WTC11 (cell line): Measurements from ENCODE around the gene SAMD8. TPM values are rescaled to one million over a fixed set of nuclear protein-coding genes. Genes with fewer than 3 reads are reported as not detected.

Experiments
- ATAC-seq: fragments of 200-7000 bp; cut with Tn5 transposase; 2 replicates; pipeline ENCODE4 v1.10.0; 2021; ENCODE audit warnings: mild to moderate bottlenecking, moderate library complexity
- CTCF ChIA-PET: fragments of 300-600 bp; sonication (Branson Sonifier 250); formaldehyde crosslinking; loops from one replicate; lab custom pipeline; 2021; ENCODE audit warnings: antibody characterized with exemption; lab: Charles Lee
- POLR2A ChIA-PET: fragments of 350-600 bp; sonication (Branson Sonifier 250); formaldehyde crosslinking; loops from one replicate; lab custom pipeline; 2021; ENCODE audit warnings: antibody characterized with exemption; lab: Charles Lee
- DNase-seq: peaks from one replicate; pipeline ENCODE4 v3.0.0; 2021; ENCODE audit warnings: low spot score
- H3K27ac Mint-ChIP-seq: 2 replicates; pipeline ENCODE4 v1.8.0; 2021; ENCODE audit warnings: mixed read lengths
- H3K27me3 Mint-ChIP-seq: 2 replicates; pipeline ENCODE4 v1.8.0; 2021; ENCODE audit warnings: low read depth, mild to moderate bottlenecking, moderate library complexity, mixed read lengths
- H3K36me3 Mint-ChIP-seq: 2 replicates; pipeline ENCODE4 v1.8.0; 2021; ENCODE audit warnings: mixed read lengths
- H3K4me1 Mint-ChIP-seq: 2 replicates; pipeline ENCODE4 v1.8.0; 2022; ENCODE audit warnings: mixed read lengths
- H3K4me3 Mint-ChIP-seq: 2 replicates; pipeline ENCODE4 v1.8.0; 2021; ENCODE audit warnings: mild to moderate bottlenecking, moderate library complexity, mixed read lengths
- H3K9me3 Mint-ChIP-seq: 2 replicates; pipeline ENCODE4 v1.8.0; 2021; ENCODE audit warnings: mixed read lengths
- ARID4B ChIP-seq: sonication (generic); formaldehyde crosslinking; IDR thresholded peaks from 2 replicates; pipeline ENCODE4 v1.8.0; 2023; ENCODE audit warnings: missing genetic modification reagents, mild to moderate bottlenecking, borderline replicate concordance
- ELF4 ChIP-seq: sonication (generic); formaldehyde crosslinking; IDR thresholded peaks from 2 replicates; pipeline ENCODE4 v1.8.1; 2022; ENCODE audit warnings: low read depth, mild to moderate bottlenecking, moderate library complexity, missing genetic modification reagents
- JUN ChIP-seq: sonication (generic); formaldehyde crosslinking; IDR thresholded peaks from 2 replicates; pipeline ENCODE4 v1.8.0; 2023; ENCODE audit warnings: mild to moderate bottlenecking, missing genetic modification reagents
- RELA ChIP-seq: sonication (generic); formaldehyde crosslinking; IDR thresholded peaks from 2 replicates; pipeline ENCODE4 v1.8.1; 2022; ENCODE audit warnings: missing genetic modification reagents, mild to moderate bottlenecking, borderline replicate concordance
- SOX15 ChIP-seq: fragments of 250-450 bp; sonication (Bioruptor Pico); IDR thresholded peaks from 2 replicates; pipeline ENCODE4 v1.9.0; 2021; ENCODE audit warnings: mild to moderate bottlenecking
- ZNF121 ChIP-seq: sonication (generic); formaldehyde crosslinking; IDR thresholded peaks from 2 replicates; pipeline ENCODE4 v1.8.0; 2023; ENCODE audit warnings: missing genetic modification reagents
- total RNA-seq: library from RNA; stranded (reverse); gene quantifications from 3 replicates; pipeline ENCODE4 v1.2.3, GENCODE V29; 2021
- TF ChIP-seq, protein P1 (sequence below): sonication (generic); formaldehyde crosslinking; IDR thresholded peaks from 2 replicates; pipeline ENCODE4 v1.8.0; 2023; ENCODE audit warnings: mild to moderate bottlenecking, missing genetic modification reagents
- TF ChIP-seq, protein P2 (sequence below): sonication (generic); formaldehyde crosslinking; IDR thresholded peaks from 2 replicates; pipeline ENCODE4 v1.8.1; 2022; ENCODE audit warnings: missing genetic modification reagents, borderline replicate concordance

Gene SAMD8
- total RNA-seq, 1 experiment from 2014 or later, result 23.0 TPM

DNA sequence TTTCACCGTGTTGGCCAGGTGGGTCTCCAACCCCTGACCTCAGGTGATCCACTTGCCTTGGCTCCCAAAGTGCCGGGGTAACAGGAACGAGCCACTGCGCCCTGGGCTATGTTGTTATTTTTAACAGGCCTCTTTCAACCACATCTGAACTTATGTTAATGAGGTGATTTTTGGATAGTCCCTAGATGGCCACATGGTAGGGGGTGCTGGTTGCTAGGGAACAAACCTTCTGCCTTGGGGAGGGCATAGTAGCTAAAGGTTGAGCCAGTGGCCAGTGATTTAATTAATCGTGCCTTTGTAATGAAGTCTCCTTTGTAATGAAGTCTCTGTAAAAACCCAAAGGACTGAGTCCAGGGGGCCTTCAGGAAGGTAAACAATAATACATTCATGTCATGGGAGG lies 115.2 kb downstream of the SAMD8 start (continued):
- TF ChIP-seq, protein P1, sequence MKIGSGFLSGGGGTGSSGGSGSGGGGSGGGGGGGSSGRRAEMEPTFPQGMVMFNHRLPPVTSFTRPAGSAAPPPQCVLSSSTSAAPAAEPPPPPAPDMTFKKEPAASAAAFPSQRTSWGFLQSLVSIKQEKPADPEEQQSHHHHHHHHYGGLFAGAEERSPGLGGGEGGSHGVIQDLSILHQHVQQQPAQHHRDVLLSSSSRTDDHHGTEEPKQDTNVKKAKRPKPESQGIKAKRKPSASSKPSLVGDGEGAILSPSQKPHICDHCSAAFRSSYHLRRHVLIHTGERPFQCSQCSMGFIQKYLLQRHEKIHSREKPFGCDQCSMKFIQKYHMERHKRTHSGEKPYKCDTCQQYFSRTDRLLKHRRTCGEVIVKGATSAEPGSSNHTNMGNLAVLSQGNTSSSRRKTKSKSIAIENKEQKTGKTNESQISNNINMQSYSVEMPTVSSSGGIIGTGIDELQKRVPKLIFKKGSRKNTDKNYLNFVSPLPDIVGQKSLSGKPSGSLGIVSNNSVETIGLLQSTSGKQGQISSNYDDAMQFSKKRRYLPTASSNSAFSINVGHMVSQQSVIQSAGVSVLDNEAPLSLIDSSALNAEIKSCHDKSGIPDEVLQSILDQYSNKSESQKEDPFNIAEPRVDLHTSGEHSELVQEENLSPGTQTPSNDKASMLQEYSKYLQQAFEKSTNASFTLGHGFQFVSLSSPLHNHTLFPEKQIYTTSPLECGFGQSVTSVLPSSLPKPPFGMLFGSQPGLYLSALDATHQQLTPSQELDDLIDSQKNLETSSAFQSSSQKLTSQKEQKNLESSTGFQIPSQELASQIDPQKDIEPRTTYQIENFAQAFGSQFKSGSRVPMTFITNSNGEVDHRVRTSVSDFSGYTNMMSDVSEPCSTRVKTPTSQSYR (CRISPR knock-in tag), result no peak
- no peak for TF ChIP-seq RELA (CRISPR knock-in tag)
- TF ChIP-seq JUN (CRISPR knock-in tag), result no peak
- no peak for TF ChIP-seq SOX15 (CRISPR knock-in tag)
- TF ChIP-seq ELF4 (CRISPR knock-in tag), result no peak
- TF ChIP-seq ARID4B, result no peak

DNA sequence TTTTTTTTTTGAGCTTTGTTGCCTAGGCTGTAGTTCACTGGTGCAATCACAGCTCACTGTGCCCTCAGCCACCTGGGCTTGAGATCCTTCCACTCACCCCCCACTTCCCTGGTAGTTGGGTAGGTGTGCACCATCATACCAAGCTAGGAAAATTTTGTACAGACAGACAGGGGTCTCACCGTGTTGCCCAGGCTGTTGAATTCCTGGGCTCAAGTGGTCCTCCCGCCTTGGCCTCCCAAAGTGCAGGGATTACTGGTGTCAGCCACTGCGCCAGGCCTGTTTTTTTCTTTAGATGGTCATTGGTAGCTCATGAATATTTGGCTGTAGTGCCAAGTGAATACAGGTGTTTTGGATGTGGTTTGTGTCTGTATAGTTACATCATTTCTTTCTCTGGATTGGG lies 116.8 kb downstream of the SAMD8 start:
- H3K4me1 Mint-ChIP-seq, result peaks cover 66% of the 10 kb centered on the region
- CTCF ChIA-PET, result interaction anchor here (1.2 to 6.2 kb wide), 3 partner anchors 6 to 41 kb away, joined by 3 to 59 read pairs (median 10); partner anchors contain the start of gene COMTD1
- peak overlapping the region; percentile 98 for H3K27ac Mint-ChIP-seq
- no peak for ATAC-seq
- no peak for TF ChIP-seq SOX15 (CRISPR knock-in tag)
- no peak for TF ChIP-seq ARID4B
- TF ChIP-seq, protein P1 (CRISPR knock-in tag), result no peak
- TF ChIP-seq, protein P2, sequence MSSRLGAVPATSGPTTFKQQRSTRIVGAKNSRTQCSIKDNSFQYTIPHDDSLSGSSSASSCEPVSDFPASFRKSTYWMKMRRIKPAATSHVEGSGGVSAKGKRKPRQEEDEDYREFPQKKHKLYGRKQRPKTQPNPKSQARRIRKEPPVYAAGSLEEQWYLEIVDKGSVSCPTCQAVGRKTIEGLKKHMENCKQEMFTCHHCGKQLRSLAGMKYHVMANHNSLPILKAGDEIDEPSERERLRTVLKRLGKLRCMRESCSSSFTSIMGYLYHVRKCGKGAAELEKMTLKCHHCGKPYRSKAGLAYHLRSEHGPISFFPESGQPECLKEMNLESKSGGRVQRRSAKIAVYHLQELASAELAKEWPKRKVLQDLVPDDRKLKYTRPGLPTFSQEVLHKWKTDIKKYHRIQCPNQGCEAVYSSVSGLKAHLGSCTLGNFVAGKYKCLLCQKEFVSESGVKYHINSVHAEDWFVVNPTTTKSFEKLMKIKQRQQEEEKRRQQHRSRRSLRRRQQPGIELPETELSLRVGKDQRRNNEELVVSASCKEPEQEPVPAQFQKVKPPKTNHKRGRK (CRISPR knock-in tag), result no peak
- TF ChIP-seq ZNF121, result peak; percentile 81
- TF ChIP-seq, all 79 proteins: peak for 1
- POLR2A ChIA-PET, result interaction anchor here (0.8 kb wide), 1 partner anchor 40 kb away, joined by 3 read pairs; no protein-coding TSS in a partner anchor
- Mint-ChIP-seq H3K27me3 (no peaks in the 10 kb centered on the region), H3K9me3 (no peaks in the 10 kb centered on the region), H3K36me3 (peaks cover 67% of the 10 kb centered on the region), H3K4me3 (no peak overlapping the region)
- no peak for DNase-seq
